Measurements from ENCODE around the gene MYH8.

The MYH8 gene

GRCh38 chr17:10421900-10422542 lies at the start of gene MYH8:
TSS of gene MYH8 (minus strand) at chr17:10421950. CDS start at chr17:10420227, 1,723 bp downstream.
- DNase-seq (ENCODE audit: low read depth) = no peak
- TF ChIP-seq CTCF (conservative IDR thresholded peaks at IDR 0.05; ENCODE audit: low read depth, low read length) = no peak
- H3K4me3 ChIP-seq (ENCODE audit: low read length) = no peak within 1 kb of the TSS

- no peak within 1 kb of the TSS for H3K4me3 ChIP-seq (ENCODE audit: low read length)
- DNase-seq (ENCODE audit: low read depth) = no peak
- TF ChIP-seq CTCF (conservative IDR thresholded peaks at IDR 0.05; ENCODE audit: low read depth, low read length) = no peak
These were observed 47.7 kb upstream of the MYH8 start, which contains the start of gene MYH4 for GRCh38 chr17:10469459-10469858. TSS of gene MYH4 (minus strand) at chr17:10469559. CDS start at chr17:10466745, 2,814 bp downstream.

GRCh38 chr17:10463402-10463801 lies 41.7 kb upstream of the MYH8 start:
- H3K4me3 ChIP-seq (ENCODE audit: low read length) = no peak overlapping the region
- no peak for DNase-seq (ENCODE audit: low read depth)
- TF ChIP-seq CTCF (conservative IDR thresholded peaks at IDR 0.05; ENCODE audit: low read depth, low read length) = no peak

- H3K4me3 ChIP-seq (ENCODE audit: low read length) = no peak overlapping the region
These were observed 38.3 kb upstream of the MYH8 start for GRCh38 chr17:10460062-10460461.

GRCh38 chr17:10458701-10459100 lies 37.0 kb upstream of the MYH8 start:
- no peak for TF ChIP-seq CTCF (conservative IDR thresholded peaks at IDR 0.05; ENCODE audit: low read depth, low read length)
- DNase-seq (ENCODE audit: low read depth) = no peak
- H3K4me3 ChIP-seq (ENCODE audit: low read length) = no peak overlapping the region

More at GRCh38 chr17:10460062-10460461, 38.3 kb upstream of the MYH8 start:
- no peak for TF ChIP-seq CTCF (conservative IDR thresholded peaks at IDR 0.05; ENCODE audit: low read depth, low read length)
- DNase-seq (ENCODE audit: low read depth) = no peak

DNA sequence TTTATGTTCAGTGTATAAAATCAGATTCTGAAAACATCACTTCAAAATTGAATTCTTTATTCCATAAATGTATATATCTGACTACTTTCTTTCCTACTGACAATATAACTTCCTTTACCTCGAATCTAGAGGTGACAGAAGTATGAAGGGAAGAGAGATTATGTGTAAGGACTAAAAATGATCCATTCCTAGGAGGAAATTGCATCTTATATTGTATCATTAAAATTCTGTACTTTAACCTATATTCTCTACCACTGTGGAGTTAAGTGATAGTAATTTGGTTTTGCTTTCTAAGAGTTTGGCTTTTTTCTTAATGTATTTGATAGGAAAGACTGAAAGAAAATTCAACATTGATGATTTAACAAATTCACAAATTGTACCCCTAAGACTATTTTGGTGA lies 36.2 kb upstream of the MYH8 start:
- no peak for TF ChIP-seq CTCF (conservative IDR thresholded peaks at IDR 0.05; ENCODE audit: low read depth, low read length)
- no peak overlapping the region for H3K4me3 ChIP-seq (ENCODE audit: low read length)
- DNase-seq (ENCODE audit: low read depth) = no peak
